ENCODE measurements around the gene GPC5. TPM values are rescaled to one million over a fixed set of nuclear protein-coding genes. Genes with fewer than 3 reads are reported as not detected.

The GPC5 gene
- total and polyA plus RNA-seq, 4 donors: 0.51 to 22.4 (median 2.0) TPM

DNA sequence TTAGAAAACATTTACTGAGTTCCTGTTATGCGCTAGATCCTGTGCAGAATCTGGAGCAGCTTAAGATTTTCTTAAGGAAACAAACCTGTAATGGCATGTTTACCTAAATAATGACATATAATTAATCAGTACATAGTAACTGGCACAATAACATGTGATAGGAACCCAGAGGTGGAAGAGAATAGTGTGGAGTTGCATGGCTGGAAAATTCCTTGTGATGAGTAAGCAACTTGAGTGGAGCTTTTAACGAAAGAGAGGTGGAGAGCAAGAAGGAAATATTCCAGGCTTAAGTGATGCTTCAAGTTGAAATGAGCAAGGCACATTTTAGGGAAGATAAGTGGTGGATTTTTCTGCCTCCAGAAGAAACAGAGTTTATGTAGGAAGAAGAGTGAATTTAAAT, 9.2 kb upstream of the GPC5 start:
- 86% methylated on average over 2 of the region's 2 CpGs for WGBS

DNA sequence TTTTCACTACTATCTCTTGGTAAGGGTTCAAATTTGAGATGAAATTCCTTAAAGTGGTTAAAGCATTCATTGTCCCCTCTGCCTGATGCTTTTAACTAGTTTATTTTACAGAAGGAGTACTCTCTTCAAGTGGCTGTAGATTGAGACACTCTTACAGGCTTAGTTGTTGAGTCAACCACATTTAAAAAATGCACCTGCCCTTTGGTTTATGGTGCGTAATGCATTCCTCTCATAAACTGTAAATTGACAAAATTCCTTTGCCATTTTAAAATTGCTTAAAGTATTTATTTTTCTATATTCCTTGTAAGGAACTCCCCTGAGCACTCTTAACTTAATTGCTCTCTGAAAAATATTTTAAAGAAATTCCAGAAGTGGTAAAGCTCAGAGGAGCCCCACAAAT, 826 bp upstream of the GPC5 start:
- no peaks in the 10 kb centered on the region for H3K9me3 ChIP-seq (ENCODE audit: control insufficient read depth in 4 of 4, low read length in 3 of 4)
- no peak overlapping the region for H3K9ac ChIP-seq (ENCODE audit: low read depth in 1 of 2, low read length in 2 of 2)
- no peak overlapping the region for H3K27ac ChIP-seq (ENCODE audit: low read depth in 1 of 2, low read length in 2 of 2)
- H3K27me3 ChIP-seq (ENCODE audit: control insufficient read depth in 4 of 4, insufficient read depth in 4 of 4, low read length in 3 of 4): peaks cover 0 to 21% (median 0%) of the 10 kb centered on the region in 4 donors
- no peak for DNase-seq (ENCODE audit: low spot score)
- no peak overlapping the region for H3K4me3 ChIP-seq (ENCODE audit: low read depth in 1 of 3, low read length in 3 of 3)
- H3K4me1 ChIP-seq (ENCODE audit: control insufficient read depth in 4 of 4, insufficient read depth in 4 of 4, low read length in 3 of 4): peaks cover 4 to 18% (median 15%) of the 10 kb centered on the region in 4 donors
- 94% methylated on average over 1 of the region's 1 CpG for WGBS
- H3K36me3 ChIP-seq (ENCODE audit: control insufficient read depth in 4 of 4, insufficient read depth in 3 of 4, low read depth in 1 of 4, low read length in 3 of 4): no peaks in the 10 kb centered on the region
- no peak for TF ChIP-seq FOXA1 (IDR thresholded peaks at IDR 0.05)
- TF ChIP-seq, protein P1, sequence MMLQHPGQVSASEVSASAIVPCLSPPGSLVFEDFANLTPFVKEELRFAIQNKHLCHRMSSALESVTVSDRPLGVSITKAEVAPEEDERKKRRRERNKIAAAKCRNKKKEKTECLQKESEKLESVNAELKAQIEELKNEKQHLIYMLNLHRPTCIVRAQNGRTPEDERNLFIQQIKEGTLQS (IDR thresholded peaks at IDR 0.05): no peak
- TF ChIP-seq, protein P2, sequence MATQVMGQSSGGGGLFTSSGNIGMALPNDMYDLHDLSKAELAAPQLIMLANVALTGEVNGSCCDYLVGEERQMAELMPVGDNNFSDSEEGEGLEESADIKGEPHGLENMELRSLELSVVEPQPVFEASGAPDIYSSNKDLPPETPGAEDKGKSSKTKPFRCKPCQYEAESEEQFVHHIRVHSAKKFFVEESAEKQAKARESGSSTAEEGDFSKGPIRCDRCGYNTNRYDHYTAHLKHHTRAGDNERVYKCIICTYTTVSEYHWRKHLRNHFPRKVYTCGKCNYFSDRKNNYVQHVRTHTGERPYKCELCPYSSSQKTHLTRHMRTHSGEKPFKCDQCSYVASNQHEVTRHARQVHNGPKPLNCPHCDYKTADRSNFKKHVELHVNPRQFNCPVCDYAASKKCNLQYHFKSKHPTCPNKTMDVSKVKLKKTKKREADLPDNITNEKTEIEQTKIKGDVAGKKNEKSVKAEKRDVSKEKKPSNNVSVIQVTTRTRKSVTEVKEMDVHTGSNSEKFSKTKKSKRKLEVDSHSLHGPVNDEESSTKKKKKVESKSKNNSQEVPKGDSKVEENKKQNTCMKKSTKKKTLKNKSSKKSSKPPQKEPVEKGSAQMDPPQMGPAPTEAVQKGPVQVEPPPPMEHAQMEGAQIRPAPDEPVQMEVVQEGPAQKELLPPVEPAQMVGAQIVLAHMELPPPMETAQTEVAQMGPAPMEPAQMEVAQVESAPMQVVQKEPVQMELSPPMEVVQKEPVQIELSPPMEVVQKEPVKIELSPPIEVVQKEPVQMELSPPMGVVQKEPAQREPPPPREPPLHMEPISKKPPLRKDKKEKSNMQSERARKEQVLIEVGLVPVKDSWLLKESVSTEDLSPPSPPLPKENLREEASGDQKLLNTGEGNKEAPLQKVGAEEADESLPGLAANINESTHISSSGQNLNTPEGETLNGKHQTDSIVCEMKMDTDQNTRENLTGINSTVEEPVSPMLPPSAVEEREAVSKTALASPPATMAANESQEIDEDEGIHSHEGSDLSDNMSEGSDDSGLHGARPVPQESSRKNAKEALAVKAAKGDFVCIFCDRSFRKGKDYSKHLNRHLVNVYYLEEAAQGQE (IDR thresholded peaks at IDR 0.05): no peak
- no peak for TF ChIP-seq GABPA (IDR thresholded peaks at IDR 0.05 in 1 of 2, conservative IDR thresholded peaks at IDR 0.05 in 1 of 2)

More for the DNA sequence above, 9.2 kb upstream of the GPC5 start:
- H3K27ac ChIP-seq (ENCODE audit: low read depth in 1 of 2, low read length in 2 of 2): no peak overlapping the region
- H3K9me3 ChIP-seq (ENCODE audit: control insufficient read depth in 4 of 4, low read length in 3 of 4): no peaks in the 10 kb centered on the region
- TF ChIP-seq RAD21 (IDR thresholded peaks at IDR 0.05) (no peak), RXRA (IDR thresholded peaks at IDR 0.05) (no peak), YY1 (IDR thresholded peaks at IDR 0.05) (no peak), FOXA2 (IDR thresholded peaks at IDR 0.05) (no peak), SP1 (IDR thresholded peaks at IDR 0.05) (no peak), FOXA1 (IDR thresholded peaks at IDR 0.05) (no peak), GABPA (IDR thresholded peaks at IDR 0.05 in 1 of 2, conservative IDR thresholded peaks at IDR 0.05 in 1 of 2) (no peak), TAF1 (conservative IDR thresholded peaks at IDR 0.05) (no peak), HNF4A (conservative IDR thresholded peaks at IDR 0.05) (no peak), HNF4G (IDR thresholded peaks at IDR 0.05) (no peak), EGR1 (IDR thresholded peaks at IDR 0.05; ENCODE audit: low read depth in 2 of 2) (no peak), NR2F2 (IDR thresholded peaks at IDR 0.05) (no peak)
- TF ChIP-seq, protein P2 (IDR thresholded peaks at IDR 0.05): no peak
- TF ChIP-seq, protein P3, sequence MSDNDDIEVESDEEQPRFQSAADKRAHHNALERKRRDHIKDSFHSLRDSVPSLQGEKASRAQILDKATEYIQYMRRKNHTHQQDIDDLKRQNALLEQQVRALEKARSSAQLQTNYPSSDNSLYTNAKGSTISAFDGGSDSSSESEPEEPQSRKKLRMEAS (IDR thresholded peaks at IDR 0.05): no peak
- TF ChIP-seq, protein P4, sequence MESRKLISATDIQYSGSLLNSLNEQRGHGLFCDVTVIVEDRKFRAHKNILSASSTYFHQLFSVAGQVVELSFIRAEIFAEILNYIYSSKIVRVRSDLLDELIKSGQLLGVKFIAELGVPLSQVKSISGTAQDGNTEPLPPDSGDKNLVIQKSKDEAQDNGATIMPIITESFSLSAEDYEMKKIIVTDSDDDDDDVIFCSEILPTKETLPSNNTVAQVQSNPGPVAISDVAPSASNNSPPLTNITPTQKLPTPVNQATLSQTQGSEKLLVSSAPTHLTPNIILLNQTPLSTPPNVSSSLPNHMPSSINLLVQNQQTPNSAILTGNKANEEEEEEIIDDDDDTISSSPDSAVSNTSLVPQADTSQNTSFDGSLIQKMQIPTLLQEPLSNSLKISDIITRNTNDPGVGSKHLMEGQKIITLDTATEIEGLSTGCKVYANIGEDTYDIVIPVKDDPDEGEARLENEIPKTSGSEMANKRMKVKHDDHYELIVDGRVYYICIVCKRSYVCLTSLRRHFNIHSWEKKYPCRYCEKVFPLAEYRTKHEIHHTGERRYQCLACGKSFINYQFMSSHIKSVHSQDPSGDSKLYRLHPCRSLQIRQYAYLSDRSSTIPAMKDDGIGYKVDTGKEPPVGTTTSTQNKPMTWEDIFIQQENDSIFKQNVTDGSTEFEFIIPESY (IDR thresholded peaks at IDR 0.05): no peak
- TF ChIP-seq, protein P1 (IDR thresholded peaks at IDR 0.05): no peak
- TF ChIP-seq, protein P5, sequence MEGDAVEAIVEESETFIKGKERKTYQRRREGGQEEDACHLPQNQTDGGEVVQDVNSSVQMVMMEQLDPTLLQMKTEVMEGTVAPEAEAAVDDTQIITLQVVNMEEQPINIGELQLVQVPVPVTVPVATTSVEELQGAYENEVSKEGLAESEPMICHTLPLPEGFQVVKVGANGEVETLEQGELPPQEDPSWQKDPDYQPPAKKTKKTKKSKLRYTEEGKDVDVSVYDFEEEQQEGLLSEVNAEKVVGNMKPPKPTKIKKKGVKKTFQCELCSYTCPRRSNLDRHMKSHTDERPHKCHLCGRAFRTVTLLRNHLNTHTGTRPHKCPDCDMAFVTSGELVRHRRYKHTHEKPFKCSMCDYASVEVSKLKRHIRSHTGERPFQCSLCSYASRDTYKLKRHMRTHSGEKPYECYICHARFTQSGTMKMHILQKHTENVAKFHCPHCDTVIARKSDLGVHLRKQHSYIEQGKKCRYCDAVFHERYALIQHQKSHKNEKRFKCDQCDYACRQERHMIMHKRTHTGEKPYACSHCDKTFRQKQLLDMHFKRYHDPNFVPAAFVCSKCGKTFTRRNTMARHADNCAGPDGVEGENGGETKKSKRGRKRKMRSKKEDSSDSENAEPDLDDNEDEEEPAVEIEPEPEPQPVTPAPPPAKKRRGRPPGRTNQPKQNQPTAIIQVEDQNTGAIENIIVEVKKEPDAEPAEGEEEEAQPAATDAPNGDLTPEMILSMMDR (IDR thresholded peaks at IDR 0.05; ENCODE audit: low read depth, low read length, missing input control): no peak
- H3K9ac ChIP-seq (ENCODE audit: low read depth in 1 of 2, low read length in 2 of 2): no peak overlapping the region
- H3K4me3 ChIP-seq (ENCODE audit: low read depth in 1 of 3, low read length in 3 of 3): no peak overlapping the region
- H3K4me1 ChIP-seq (ENCODE audit: control insufficient read depth in 4 of 4, insufficient read depth in 4 of 4, low read length in 3 of 4): no peaks in the 10 kb centered on the region
- H3K36me3 ChIP-seq (ENCODE audit: control insufficient read depth in 4 of 4, insufficient read depth in 3 of 4, low read depth in 1 of 4, low read length in 3 of 4): no peaks in the 10 kb centered on the region
- DNase-seq (ENCODE audit: low spot score): no peak
- no peaks in the 10 kb centered on the region for H3K27me3 ChIP-seq (ENCODE audit: control insufficient read depth in 4 of 4, insufficient read depth in 4 of 4, low read length in 3 of 4)
